Measurements from ENCODE around the gene SSBP3.

SSBP3 gene

DNA sequence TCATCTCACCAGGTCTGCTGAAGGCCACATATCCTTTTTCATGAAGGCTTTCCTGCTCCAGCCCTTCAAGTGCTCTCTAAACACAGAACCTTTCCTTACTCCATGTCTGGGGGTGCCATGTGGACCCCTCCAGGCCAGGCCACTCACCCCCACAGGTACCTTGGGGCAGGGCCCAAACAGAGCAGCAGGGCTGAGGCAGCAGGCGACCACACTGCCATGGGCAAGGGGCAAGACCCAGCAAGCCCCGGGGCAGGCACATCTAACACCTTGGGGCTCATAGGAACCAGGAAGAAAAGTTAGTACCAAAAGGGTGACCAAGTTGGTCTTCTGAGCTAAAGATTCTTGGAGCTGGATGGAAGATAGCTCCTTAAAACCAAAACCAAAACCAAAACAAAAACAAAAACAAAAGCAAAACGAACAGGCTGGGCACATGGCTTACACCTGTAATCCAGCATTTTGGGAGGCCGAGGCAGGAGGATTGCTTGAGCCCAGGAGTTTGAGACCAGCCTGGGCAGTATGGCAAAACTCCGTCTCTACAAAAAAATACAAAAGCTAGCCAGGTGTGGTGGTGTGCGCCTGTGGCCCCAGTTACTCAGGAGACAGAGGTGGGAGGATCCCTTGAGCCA lies 142.5 kb downstream of the SSBP3 start:
- no peak for DNase-seq

DNA sequence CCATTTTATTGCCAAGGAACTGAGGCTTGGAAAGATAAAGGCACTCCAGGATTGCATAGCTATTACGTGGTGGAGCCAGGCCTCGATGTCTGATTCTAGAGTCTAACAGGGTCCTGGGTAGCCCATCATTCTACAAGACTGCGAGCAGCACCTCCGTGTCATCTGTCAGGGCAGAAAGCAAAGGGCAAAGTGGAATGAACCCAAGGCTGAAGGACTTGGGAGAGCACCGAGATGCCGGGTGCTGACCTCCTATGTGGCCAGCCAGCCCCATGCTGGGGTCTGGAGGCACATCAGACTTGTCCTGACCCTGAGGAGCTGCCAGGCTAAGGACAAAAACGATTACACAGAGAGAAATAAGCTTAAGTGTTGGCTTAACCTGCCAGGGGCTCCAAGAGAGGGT lies 143.9 kb downstream of the SSBP3 start:
- DNase-seq = no peak

DNA sequence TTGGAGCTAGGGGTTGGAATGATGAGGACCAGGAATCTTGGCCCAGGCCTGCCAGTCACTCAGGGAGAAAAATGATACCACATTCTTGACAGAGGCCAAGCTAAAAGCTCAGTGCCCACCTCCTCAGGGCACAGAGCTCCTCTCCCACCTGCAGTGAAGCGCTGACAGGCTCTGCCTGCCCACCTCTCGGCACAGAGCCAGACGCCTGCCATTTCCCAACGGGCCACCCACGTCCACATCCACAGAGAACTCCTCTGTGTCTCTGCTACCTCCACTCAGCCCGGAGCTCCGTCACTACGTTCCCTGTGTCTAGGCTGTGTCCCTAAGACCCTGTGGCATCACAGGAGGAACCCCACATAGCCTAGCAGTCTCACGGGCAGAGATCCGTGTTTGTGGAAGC lies 145.4 kb downstream of the SSBP3 start:
- DNase-seq = no peak

DNA sequence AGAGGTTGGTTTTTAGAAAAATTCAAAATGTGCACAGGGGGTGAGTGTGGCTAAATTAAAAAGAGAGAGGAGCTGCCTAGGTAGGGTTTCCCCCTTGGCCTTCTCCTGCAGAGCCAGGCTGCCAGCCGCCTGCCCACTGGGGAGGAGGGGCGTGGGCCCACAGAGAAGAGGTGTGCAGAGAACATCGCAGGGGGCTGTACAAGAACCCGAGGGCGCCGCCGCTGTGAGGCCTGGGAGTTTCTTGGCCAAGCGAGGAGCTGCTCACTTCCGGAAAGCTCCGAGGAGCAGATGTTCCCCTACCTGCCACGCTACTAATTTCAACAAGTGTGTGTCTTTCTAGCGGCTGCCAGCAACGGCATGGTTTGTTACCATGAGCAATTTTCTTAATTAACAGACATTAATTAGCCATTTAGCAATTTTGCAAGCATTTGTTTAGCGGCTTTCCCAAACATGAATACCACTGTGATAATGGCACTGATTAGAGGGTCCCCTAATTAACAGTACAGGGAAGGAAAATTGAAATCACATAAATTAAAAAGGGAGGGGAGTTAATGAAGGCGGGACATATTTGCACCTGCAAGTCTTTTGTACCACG lies 146.6 kb downstream of the SSBP3 start:
- peak; percentile 79 for DNase-seq

DNA sequence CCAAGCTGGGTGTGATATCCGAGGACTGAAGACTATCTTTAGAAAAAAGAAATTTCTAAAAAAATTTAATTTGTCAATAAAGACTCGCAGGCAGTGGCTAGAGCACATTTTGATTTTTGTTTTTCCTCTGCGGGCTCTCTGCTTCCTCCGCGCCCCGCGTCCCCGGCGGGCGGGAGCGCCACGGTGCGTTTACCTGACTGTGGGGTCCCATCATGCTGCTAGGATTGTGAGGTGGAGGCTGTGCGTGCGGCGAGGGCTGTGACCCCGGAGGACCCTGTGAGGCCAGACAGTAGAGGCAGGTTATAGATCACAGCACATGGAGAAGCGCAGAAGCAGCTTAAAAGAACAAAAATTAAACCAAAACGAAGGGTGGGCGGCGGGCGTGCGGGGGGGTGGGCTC lies 148.3 kb downstream of the SSBP3 start:
- DNase-seq = no peak

DNA sequence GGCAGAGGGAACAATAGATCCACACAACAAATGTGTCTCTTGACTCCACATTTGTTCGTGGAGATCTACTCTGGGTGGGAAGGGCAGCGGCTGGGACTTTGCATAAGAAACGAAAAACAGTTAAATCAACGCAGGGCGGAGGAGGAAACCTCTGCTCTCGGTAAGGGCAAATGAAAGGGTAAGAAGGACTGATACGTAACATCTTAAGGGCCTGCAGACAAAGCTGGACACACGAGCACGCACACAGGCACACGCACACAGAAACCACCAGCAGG lies 148.9 kb downstream of the SSBP3 start:
- DNase-seq = no peak

DNA sequence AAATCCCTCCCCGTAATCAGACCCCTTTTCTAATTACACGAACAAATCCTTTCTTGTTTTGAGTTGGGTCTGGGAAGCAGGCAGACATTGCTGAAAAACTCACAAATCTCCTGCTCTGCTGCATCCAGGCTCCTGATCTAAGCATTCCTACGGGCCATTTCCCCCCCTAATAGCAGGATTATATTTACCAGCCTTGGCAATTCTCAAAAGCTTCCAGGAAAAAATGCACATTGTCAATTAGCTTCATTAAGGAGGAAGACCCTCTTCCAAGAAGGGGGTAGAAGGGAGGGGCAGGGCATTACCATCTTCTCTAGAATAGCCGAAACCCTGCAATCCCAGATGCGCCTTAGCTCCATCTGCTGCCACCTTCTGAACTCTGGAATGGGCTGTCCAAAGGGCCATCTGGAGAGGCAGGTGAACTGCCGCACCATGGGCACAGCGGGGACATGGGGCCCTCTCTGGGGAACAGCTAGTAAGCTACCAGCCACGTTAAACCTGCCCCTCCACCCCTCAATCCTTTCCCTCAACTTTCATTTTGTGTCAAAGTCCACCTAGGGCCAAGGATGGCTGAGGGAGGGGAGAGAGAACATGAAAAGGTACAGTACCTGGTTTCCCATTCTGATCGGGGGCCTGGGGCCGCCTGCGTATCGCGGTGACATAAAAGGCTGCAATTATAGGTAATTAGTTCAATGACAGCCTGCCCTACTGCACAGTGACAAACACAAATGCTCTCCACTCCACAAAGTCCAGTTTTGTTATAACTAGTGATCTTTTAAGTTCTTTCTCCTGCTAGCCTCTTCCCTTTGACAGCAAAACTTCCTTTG lies 149.5 kb downstream of the SSBP3 start:
- DNase-seq = no peak

DNA sequence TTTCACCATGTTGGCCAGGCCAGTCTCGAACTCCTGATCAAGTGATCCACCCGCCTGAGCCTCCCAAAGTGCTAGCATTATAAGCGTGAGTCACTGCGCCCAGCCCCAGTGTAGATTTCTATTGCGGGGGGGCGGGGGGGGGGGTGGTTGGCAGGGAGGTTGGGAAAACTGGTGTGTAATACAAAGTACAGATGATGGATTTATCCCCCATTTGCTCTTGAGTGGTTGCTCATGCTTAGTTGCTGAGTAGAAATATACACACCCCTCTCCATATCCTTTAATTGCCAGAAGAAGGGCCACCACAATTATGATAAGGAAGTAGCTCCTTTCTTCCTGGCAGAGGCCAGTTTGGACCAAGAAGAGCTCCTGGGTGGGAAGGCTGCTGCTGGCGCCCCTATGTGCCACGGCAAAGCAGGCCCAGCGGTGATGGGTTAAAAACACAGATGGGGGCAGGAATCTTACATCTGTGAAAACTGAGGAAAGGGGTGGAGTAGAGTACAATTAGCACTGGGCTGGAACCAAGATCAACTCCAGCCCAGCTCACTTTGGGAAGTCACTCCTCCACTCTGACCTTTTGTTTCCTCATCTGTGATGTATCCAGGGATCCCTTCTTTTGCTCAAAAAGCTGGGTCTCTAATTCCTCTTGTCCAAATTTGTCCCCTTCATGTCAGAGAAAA lies 151.0 kb downstream of the SSBP3 start:
- DNase-seq = no peak

DNA sequence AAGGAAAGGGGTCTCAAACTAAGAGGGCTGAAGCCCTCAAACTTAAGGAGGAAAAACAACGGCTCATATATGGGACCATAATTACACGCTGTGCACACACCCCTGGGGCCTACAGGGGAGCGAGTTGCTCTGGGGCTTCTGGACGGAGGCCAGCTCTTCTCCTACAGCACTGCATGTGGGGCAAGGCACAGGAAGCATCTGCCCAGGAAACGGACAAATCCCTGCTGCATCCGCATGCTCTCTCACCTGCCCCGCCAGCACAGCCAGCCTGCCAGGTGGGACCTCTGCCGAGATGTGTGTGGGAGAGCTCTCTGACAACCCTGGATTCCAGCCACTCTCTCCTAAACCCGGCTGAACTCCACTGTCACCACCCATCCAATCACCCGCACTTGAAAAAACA lies 152.1 kb downstream of the SSBP3 start:
- DNase-seq = peak; percentile 82

DNA sequence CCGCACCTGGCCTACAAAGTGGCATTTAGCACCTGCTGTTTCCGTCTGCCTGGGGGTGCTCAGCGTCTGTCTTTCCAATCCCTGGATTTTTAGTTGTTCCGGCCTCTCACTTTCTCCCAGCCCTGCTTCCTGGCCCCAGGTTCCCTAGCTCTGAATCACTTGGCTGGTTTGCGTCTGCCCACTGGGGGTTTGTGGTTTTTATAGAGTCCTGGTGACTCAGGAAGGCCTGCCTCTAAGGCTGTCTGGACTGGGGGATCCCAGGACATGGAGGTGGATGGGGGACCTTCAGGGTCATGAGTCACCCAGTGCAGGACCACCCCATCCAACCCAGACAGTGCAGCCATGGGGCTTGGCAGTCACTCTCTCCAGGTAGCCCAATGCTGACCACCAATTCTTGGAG lies 152.7 kb downstream of the SSBP3 start:
- DNase-seq = no peak

DNA sequence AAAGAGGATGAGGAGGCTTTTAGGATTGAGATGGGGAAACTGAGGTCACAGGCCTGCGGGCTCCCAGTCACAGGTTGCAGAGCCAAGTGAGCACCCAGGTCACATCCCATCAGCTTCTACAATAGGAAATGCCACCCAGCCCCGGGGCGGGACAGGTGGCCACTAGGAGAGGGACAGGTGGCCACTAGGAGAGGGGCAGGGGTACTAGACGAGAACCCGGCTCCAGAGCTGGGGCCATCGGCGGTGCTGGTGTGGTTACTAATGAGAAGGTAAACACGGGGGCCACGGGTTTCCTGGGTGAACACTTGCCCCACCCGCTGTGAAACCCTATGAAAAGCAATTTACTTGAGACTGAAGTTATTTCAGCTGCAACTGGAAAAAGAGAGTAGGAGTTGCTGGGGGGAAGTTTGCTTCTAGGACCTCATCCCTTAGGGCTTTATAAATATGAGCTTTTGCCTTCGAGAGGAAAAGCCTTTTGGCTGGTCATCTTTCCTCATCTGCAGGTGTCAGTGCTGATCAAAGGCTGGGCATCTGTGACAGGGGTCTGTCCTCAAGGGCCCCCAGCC lies 153.7 kb downstream of the SSBP3 start:
- no peak for DNase-seq

DNA sequence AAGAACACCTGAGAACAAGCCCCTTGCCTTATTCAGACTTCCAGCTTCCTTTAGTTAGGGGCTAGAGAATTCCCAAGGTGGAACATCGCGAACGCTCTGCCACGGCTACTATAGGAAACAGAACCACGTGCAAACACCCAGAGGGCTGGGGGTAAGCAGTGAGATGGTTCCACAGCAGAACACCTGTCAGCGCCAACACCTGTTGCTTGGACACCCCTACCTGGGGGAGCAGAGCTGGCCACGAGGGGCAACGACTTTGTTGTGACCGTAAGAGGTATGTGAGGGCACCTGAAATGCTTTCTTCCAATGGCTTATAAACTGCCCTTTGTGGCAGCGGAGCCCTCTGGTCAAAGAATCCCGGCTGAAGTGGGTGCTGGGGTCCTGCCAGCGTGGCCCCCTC lies 155.5 kb downstream of the SSBP3 start:
- DNase-seq = no peak

DNA sequence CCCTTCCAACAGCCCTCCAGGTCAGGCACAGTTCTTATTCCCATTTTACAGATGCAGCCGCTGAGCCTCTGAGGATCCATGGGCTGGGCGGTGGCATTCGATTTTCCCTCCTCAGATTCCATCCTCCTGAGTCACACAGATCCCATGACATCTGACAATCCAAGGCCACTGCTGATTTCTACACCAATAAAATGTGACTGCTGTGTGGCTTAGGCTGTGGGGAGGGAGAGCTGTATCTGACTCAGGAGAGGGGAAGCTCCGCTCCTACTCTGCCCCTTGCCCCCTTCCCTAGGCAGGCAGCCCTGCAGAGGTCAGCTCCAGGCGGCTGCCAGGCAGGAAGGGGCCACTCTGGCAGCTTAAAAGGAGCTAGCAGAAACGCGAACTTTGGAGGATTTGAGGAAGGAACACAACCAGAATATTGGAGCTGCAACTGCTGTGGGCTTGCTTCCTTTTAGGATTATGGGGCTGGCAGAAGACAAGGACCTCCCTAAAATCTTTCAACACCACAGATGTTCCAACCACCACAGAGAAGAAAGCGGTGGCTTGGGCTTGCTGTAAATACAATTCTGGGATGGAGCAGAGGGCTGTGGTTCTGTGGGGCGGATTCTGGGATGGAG lies 156.3 kb downstream of the SSBP3 start:
- no peak for DNase-seq

DNA sequence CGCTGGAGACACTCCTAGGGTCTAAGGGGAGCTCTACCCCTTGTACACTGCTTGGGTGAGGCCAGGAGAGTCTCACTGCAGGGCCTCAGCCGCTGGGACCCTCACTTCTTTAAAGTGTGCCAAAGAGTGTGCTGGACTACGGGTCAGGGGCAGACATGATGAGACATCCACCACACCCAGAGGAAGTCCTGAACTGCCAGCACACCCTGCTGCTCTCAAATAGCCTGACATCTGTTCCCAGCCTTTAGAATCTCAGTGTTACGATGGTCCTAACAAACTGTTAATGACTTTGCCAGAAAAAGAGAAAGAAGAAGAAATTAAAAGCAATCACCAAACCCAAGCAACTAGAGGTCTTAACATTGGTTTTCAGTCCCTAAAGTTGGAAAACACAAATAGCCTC lies 157.2 kb downstream of the SSBP3 start:
- no peak for DNase-seq

DNA sequence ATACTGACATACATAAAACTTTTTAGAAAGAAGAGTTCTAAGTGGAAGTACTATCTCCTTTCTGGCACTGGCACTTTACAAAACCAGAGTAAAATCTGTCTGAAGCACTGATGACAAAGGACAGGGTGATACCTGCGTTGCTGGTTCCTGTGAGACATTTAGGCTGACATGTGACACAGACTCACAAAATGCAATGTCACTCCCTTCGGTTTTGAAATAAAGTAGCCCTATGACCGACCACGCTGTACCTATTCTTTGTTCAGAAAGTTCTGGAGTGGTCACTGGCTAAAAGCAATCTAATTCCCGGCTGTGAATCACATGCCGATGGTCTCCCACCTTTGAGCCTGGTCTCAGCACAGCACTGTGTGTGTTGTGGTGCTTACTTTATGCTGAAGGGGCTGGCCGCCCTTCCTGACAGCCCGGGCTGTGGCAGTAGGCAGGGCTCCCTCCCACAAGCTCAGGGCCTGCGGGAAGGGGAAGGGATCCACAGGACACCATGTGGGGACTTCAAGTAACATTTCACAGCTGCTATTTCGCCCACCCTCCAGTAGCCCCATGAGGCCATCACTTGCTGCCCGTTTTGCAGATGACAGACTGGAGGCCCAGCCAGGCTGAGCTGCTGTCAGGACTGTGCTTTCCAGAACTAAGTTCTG lies 158.2 kb downstream of the SSBP3 start:
- no peak for DNase-seq

DNA sequence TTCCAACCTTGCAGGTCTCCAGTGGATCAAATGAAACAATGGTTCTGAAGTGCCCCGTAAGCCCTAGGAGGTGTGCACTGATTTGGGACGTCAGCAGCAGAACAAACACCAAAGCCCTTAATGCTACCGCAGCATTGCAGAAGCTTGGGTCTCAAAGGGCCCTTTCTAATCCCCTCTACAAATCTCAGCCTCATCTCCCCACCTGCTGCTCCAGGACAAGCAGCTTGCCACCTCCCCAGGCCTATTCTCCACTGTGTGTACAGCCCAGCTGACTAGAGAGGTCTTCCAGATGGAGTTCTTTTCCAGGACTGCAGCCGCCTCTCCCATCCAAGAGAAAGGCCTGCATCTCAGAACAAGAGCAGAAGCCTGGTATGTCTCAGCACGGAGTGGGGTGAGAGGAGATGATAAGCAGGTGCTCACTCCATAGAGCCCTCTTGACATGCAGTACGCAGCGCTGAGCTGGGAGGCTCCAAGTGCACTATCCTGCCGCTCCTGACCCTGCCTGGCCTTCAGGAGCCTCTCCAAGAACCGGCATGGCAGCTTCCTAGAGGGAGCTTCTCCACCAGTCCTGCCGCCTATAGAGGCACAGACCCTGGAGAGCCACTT lies 160.0 kb downstream of the SSBP3 start:
- DNase-seq = no peak

DNA sequence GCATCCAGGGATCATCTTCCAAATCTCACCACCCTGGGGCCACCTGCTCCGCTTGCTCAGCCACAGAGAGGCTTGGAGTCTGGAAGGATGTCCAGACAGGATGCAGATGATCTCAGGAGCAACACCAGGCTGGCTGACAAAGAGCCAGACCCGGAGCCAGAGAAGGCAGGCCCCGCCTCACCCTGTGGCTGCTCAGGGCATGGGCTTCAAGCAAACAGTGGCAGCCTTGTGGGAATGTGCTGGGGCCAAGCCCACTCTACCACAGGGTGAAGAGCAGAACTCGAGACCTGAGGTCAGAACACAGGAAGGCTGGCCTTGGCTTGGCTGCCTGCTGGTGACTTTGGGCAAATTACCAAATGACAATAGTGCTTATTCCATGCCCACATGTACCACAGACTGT lies 160.7 kb downstream of the SSBP3 start:
- DNase-seq = no peak

DNA sequence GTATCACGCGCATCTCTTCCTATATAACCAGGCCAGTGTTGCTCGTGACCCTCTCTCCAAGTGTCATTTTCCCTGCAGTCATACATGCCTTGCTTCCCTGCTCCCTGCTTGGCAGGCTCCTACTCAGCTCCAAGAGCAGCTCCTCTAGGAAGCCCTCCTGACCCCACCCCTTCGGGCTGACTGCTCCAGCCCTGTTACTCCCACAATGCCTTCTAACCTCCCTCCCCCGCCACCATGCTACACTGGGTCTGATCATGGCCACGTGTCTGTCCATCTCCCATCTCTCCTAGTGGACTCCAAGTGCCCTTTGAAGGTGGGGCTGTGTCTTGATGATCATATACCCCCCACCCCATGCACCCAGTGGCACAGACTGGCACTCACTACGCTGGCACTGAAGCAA lies 161.5 kb downstream of the SSBP3 start:
- no peak for DNase-seq

DNA sequence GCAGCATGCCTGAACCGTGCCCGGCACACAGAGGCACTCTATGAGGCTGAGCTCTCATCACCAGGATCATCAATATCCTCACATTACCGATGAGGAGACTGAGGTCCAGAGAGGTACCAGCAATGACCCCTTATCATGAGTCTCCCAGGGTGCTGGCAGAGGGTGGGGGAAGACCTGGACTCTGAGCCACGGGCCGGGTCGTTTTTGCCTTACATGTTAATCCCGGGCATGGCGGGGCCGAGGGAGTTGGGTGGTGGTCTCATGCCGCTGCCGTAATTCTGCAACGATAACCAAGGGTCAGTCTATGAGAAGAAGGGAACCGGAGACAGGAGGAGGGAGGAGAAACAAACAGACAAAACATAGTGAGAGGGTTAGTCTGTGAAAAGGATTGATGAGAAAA lies 163.2 kb downstream of the SSBP3 start:
- no peak for DNase-seq

DNA sequence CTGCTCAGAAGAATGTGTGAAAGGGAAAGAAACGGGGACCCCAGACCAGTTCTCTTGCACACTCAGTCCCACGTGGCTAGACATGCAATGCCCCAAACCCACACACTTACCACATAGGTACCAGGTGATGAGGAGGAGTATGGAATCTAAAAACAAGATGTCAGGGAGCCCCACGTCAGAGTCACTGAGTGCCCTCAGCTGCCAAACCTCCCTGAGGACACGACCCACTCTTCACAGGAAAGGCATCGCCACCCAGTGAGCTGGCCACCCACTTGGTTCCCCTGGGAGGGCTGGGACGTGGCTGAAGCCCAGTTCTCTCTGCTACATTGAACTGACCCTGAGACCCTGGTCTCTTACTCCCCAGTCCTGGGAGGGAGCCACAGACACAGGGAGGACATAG lies 164.8 kb downstream of the SSBP3 start:
- no peak for DNase-seq

DNA sequence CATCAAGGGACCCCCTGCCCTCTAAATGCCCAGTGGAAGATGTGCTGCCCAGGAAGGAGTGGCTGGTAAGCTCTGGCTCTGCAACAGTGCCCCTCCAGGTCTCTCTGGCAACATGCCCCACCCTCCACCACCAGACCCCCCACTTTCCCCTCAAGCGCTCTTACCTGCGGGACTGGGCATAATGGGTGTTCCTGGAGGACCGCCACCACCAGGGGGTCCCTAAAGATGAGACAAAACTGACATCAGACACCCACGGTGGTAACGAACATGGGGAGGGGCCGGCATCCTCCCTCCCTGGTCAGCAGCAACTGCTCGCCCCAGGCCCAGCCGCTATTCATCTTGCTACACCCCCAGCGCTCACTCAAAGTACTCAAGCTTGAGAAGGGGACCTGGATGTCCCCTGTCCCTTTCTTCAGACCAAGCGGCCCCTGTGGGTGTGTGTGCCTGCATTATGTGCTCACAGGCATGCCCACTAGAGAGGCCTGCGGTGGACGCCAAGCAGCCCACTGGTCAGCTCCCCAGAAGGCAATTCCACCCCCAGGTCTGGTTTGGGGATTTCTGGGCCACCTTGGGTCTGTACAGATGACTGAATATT lies 165.4 kb downstream of the SSBP3 start:
- DNase-seq = no peak

DNA sequence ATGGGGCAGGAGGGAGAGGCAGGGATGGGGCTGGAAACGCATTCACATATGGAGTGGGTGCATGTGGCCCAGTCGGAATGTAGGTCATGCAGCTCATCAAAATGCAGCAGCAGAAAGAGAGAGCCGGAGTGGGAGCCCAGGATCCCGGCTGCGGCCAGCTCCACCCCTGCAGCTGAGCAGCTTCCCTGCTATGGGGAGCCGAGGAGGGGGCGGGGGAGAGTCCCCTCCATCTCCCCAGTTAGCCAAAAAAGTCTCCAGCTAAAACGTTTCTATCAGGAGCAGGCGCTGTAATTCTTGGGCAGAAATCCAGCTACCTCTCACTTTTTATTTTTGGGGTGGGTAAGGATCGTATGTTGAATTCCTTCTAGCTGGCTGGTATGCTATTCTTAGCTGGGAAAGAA lies 166.6 kb downstream of the SSBP3 start:
- DNase-seq = no peak

All from NCI-H2171 treated with DMSO at 0.1 percent for 48 hours (cell line).